Activated CD4-positive, alpha-beta T cell treated with anti-CD3 and anti-CD28 coated beads, Interleukin-2, amount 10 ng/mL, durations not matched to agents 24 days and 14 days (primary cell): ENCODE measurements around the gene FREY1. TPM values are rescaled to one million over a fixed set of nuclear protein-coding genes. Genes with fewer than 3 reads are reported as not detected.

Experiments used
- DNase-seq: peaks from one replicate; pipeline ENCODE4 v3.0.0; 2022
- H3K27ac Mint-ChIP-seq: one replicate; pipeline ENCODE4 v1.8.0; 2022; ENCODE audit warnings: mild to moderate bottlenecking, mixed read lengths
- H3K27me3 Mint-ChIP-seq: one replicate; pipeline ENCODE4 v1.8.0; 2022; ENCODE audit warnings: mixed read lengths
- H3K36me3 Mint-ChIP-seq: one replicate; pipeline ENCODE4 v1.8.0; 2022; ENCODE audit warnings: low read depth, mild to moderate bottlenecking, mixed read lengths
- H3K4me1 Mint-ChIP-seq: one replicate; pipeline ENCODE4 v1.8.0; 2021; ENCODE audit warnings: mixed read lengths
- H3K4me3 Mint-ChIP-seq: one replicate; pipeline ENCODE4 v1.8.0; 2022; ENCODE audit warnings: mild to moderate bottlenecking, moderate library complexity, mixed read lengths
- H3K9me3 Mint-ChIP-seq: one replicate; pipeline ENCODE4 v1.8.0; 2021; ENCODE audit warnings: mixed read lengths
- intact Hi-C: fragments of 100-400 bp; cut with micrococcal nuclease; formaldehyde crosslinking; loops from one replicate; pipeline ENCODE4 v1.15.1; 2023
- total RNA-seq: library from RNA; stranded (reverse); gene quantifications from 2 replicates; pipeline ENCODE4 v1.2.3, GENCODE V29; 2022

The FREY1 gene
- total RNA-seq, 1 donor from 2014 or later, result 2.0 TPM

- Mint-ChIP-seq H3K27me3 (peaks cover 27% of the 10 kb centered on the region), H3K9me3 (no peaks in the 10 kb centered on the region), H3K36me3 (no peaks in the 10 kb centered on the region), H3K4me3 (no peak overlapping the region), H3K4me1 (peaks cover 6% of the 10 kb centered on the region), H3K27ac (no peak overlapping the region)
- intact Hi-C loops, result no loop called here
- peak; percentile 52 for DNase-seq
Measured at GRCh38 chr11:45924927-45925326, 17.9 kb upstream of the FREY1 start.

GRCh38 chr11:45924036-45924915 lies 17.2 kb upstream of the FREY1 start:
- peak; percentile 55 for DNase-seq
- Mint-ChIP-seq H3K9me3 (no peaks in the 10 kb centered on the region), H3K27me3 (peaks cover 27% of the 10 kb centered on the region), H3K36me3 (no peaks in the 10 kb centered on the region), H3K27ac (no peak overlapping the region), H3K4me3 (peak overlapping the region; percentile 17), H3K4me1 (peaks cover 6% of the 10 kb centered on the region)
- intact Hi-C loops, result no loop called here

- no peak within 1 kb of the TSS for H3K27ac Mint-ChIP-seq
- no peaks in the 10 kb centered on the region for H3K36me3 Mint-ChIP-seq
- H3K9me3 Mint-ChIP-seq, result no peaks in the 10 kb centered on the region
- intact Hi-C loops, result no loop called here
- H3K27me3 Mint-ChIP-seq, result peaks cover 27% of the 10 kb centered on the region
- H3K4me3 Mint-ChIP-seq, result peak within 1 kb of the TSS; percentile 74
- H3K4me1 Mint-ChIP-seq, result peaks cover 15% of the 10 kb centered on the region
- peak; percentile 70 for DNase-seq
Measured at GRCh38 chr11:45922425-45923082, 15.5 kb upstream of the FREY1 start, which contains the start of gene LARGE2. TSS of gene LARGE2 (plus strand) at chr11:45922656. CDS start at chr11:45922883, 227 bp downstream.

GRCh38 chr11:45921561-45922424 lies 14.7 kb upstream of the FREY1 start:
- peaks cover 27% of the 10 kb centered on the region for H3K27me3 Mint-ChIP-seq
- no peak overlapping the region for H3K27ac Mint-ChIP-seq
- intact Hi-C loops, result no loop called here
- no peak for DNase-seq
- no peaks in the 10 kb centered on the region for H3K36me3 Mint-ChIP-seq
- no peaks in the 10 kb centered on the region for H3K9me3 Mint-ChIP-seq
- H3K4me3 Mint-ChIP-seq, result peak overlapping the region; percentile 44
- H3K4me1 Mint-ChIP-seq, result peaks cover 16% of the 10 kb centered on the region

- H3K9me3 Mint-ChIP-seq, result no peaks in the 10 kb centered on the region
- H3K4me1 Mint-ChIP-seq, result peaks cover 22% of the 10 kb centered on the region
- H3K27ac Mint-ChIP-seq, result no peak overlapping the region
- H3K27me3 Mint-ChIP-seq, result peaks cover 27% of the 10 kb centered on the region
- peaks cover 6% of the 10 kb centered on the region for H3K36me3 Mint-ChIP-seq
- H3K4me3 Mint-ChIP-seq, result no peak overlapping the region
- intact Hi-C loops, result no loop called here
- no peak for DNase-seq
Measured at GRCh38 chr11:45920531-45921477, 13.7 kb upstream of the FREY1 start.

GRCh38 chr11:45919806-45920530 lies 12.9 kb upstream of the FREY1 start:
- DNase-seq, result no peak
- peaks cover 24% of the 10 kb centered on the region for H3K4me1 Mint-ChIP-seq
- H3K27me3 Mint-ChIP-seq, result peaks cover 26% of the 10 kb centered on the region
- H3K36me3 Mint-ChIP-seq, result peaks cover 12% of the 10 kb centered on the region
- no peaks in the 10 kb centered on the region for H3K9me3 Mint-ChIP-seq
- no peak overlapping the region for H3K27ac Mint-ChIP-seq
- intact Hi-C loops, result loop anchor here (2.0 kb wide), 1 partner anchor 199 kb away; no protein-coding TSS in a partner anchor
- peak overlapping the region; percentile 49 for H3K4me3 Mint-ChIP-seq

- H3K9me3 Mint-ChIP-seq, result no peaks in the 10 kb centered on the region
Measured at GRCh38 chr11:45918962-45919675, 12.0 kb upstream of the FREY1 start.

GRCh38 chr11:45918331-45918941 lies 11.4 kb upstream of the FREY1 start:
- peak overlapping the region; percentile 99 for H3K4me3 Mint-ChIP-seq
- H3K9me3 Mint-ChIP-seq, result no peaks in the 10 kb centered on the region
- DNase-seq, result peak; percentile 91
- intact Hi-C loops, result loop anchor here (1.0 to 2.0 kb wide), 5 partner anchors 33 to 200 kb away; partner anchors contain the start of genes CRY2, MAPK8IP1 and SLC35C1
- H3K36me3 Mint-ChIP-seq, result peaks cover 17% of the 10 kb centered on the region
- peaks cover 13% of the 10 kb centered on the region for H3K27me3 Mint-ChIP-seq
- H3K27ac Mint-ChIP-seq, result peak overlapping the region; percentile 97
- peaks cover 24% of the 10 kb centered on the region for H3K4me1 Mint-ChIP-seq

More at GRCh38 chr11:45918962-45919675, 12.0 kb upstream of the FREY1 start:
- Mint-ChIP-seq H3K36me3 (peaks cover 12% of the 10 kb centered on the region), H3K4me1 (peaks cover 24% of the 10 kb centered on the region), H3K27ac (no peak overlapping the region), H3K27me3 (peaks cover 17% of the 10 kb centered on the region), H3K4me3 (peak overlapping the region; percentile 99)
- no peak for DNase-seq
- intact Hi-C loops, result loop anchor here (1.0 to 2.0 kb wide), 5 partner anchors 34 to 200 kb away; partner anchors contain the start of genes CRY2, MAPK8IP1 and SLC35C1

GRCh38 chr11:45917623-45918330 lies 10.7 kb upstream of the FREY1 start, which contains the start of gene PEX16:
TSS of gene PEX16 (minus strand) at chr11:45917877. CDS start at chr11:45917811, 66 bp downstream.
- H3K4me3 Mint-ChIP-seq, result peak within 1 kb of the TSS; percentile 99
- intact Hi-C loops, result loop anchor here (1.0 to 2.0 kb wide), 5 partner anchors 32 to 201 kb away; partner anchors contain the start of genes CRY2, MAPK8IP1 and SLC35C1
- peaks cover 10% of the 10 kb centered on the region for H3K27me3 Mint-ChIP-seq
- H3K9me3 Mint-ChIP-seq, result no peaks in the 10 kb centered on the region
- H3K4me1 Mint-ChIP-seq, result peaks cover 21% of the 10 kb centered on the region
- H3K36me3 Mint-ChIP-seq, result peaks cover 17% of the 10 kb centered on the region
- DNase-seq, result peak; percentile 99
- peak within 1 kb of the TSS; percentile 97 for H3K27ac Mint-ChIP-seq

GRCh38 chr11:45917286-45917622 lies 10.2 kb upstream of the FREY1 start:
- no peak for DNase-seq
- Mint-ChIP-seq H3K4me1 (peaks cover 21% of the 10 kb centered on the region), H3K4me3 (peak overlapping the region; percentile 99), H3K27ac (peak overlapping the region; percentile 97), H3K36me3 (peaks cover 17% of the 10 kb centered on the region), H3K9me3 (no peaks in the 10 kb centered on the region), H3K27me3 (peaks cover 10% of the 10 kb centered on the region)
- intact Hi-C loops, result no loop called here

GRCh38 chr11:45915446-45915845 lies 8.4 kb upstream of the FREY1 start:
- Mint-ChIP-seq H3K4me1 (peaks cover 21% of the 10 kb centered on the region), H3K27ac (no peak overlapping the region), H3K9me3 (no peaks in the 10 kb centered on the region), H3K27me3 (no peaks in the 10 kb centered on the region), H3K4me3 (peak overlapping the region; percentile 99), H3K36me3 (peaks cover 28% of the 10 kb centered on the region)
- intact Hi-C loops, result no loop called here
- DNase-seq, result no peak
